Hepatocyte (in vitro differentiated cells): Measurements from ENCODE around the gene HEPHL1. TPM values are rescaled to one million over a fixed set of nuclear protein-coding genes. Genes with fewer than 3 reads are reported as not detected.

ENCODE experiments used
- DNase-seq: peaks from one replicate; pipeline ENCODE4 v3.0.0-alpha.2; 2016; ENCODE audit warnings: low spot score
- H2AFZ ChIP-seq: fragments of 200-600 bp; sonication (generic); 2 replicates; pipeline ENCODE4 v1.6.0; 2016; ENCODE audit warnings: antibody characterized with exemption, mild to moderate bottlenecking
- H3K27ac ChIP-seq: fragments of 200-600 bp; sonication (generic); 2 replicates; pipeline ENCODE4 v1.5.1; 2016; ENCODE audit warnings: mild to moderate bottlenecking
- H3K27me3 ChIP-seq: fragments of 200-600 bp; sonication (generic); 2 replicates; pipeline ENCODE4 v1.6.1; 2016
- H3K36me3 ChIP-seq: fragments of 200-600 bp; sonication (generic); replicated peaks from 2 replicates; pipeline ENCODE4 v1.5.1; 2016; ENCODE audit warnings: low read depth; ENCODE audit not compliant: insufficient read depth
- H3K4me1 ChIP-seq: fragments of 200-600 bp; sonication (generic); 2 replicates; pipeline ENCODE4 v1.5.1; 2016; ENCODE audit warnings: mild to moderate bottlenecking, moderate library complexity; ENCODE audit not compliant: insufficient read depth
- H3K4me2 ChIP-seq: fragments of 200-600 bp; sonication (generic); 2 replicates; pipeline ENCODE4 v1.6.0; 2016
- H3K4me3 ChIP-seq: fragments of 200-600 bp; sonication (generic); 2 replicates; pipeline ENCODE4 v1.5.1; 2016; ENCODE audit warnings: mild to moderate bottlenecking
- H3K79me2 ChIP-seq: fragments of 200-600 bp; sonication (generic); 2 replicates; pipeline ENCODE4 v1.6.0; 2017; ENCODE audit warnings: mild to moderate bottlenecking
- H3K9me2 ChIP-seq: fragments of 200-600 bp; sonication (generic); replicated peaks from 2 replicates; pipeline ENCODE4 v1.6.0; 2017; ENCODE audit warnings: mild to moderate bottlenecking; ENCODE audit not compliant: insufficient read depth
- H3K9me3 ChIP-seq: fragments of 200-600 bp; sonication (generic); 2 replicates; pipeline ENCODE4 v1.5.1; 2016; ENCODE audit warnings: low read depth, mild to moderate bottlenecking
- H4K20me1 ChIP-seq: fragments of 200-600 bp; sonication (generic); 2 replicates; pipeline ENCODE4 v1.6.0; 2016; ENCODE audit warnings: mild to moderate bottlenecking; ENCODE audit not compliant: insufficient read depth, poor library complexity, severe bottlenecking
- EZH2 ChIP-seq: fragments of 200-600 bp; sonication (generic); IDR thresholded peaks from 2 replicates; pipeline ENCODE4 v1.6.1; 2016; ENCODE audit warnings: antibody characterized with exemption, mild to moderate bottlenecking, borderline replicate concordance
- EZH2phosphoT487 ChIP-seq: fragments of 200-600 bp; sonication (generic); IDR thresholded peaks from one replicate; pipeline ENCODE4 v1.6.1; 2018; ENCODE audit warnings: antibody characterized with exemption, mild to moderate bottlenecking, low read depth, moderate library complexity; ENCODE audit not compliant: unreplicated experiment, severe bottlenecking
- WGBS: methylation state at CpG from one replicate; pipeline ENCODE4 v1.1.6; 2016; ENCODE audit warnings: low lambda C conversion rate; ENCODE audit errors: missing lambda C conversion rate; 5-methylcytosine and 5-hydroxymethylcytosine counted together
- polyA plus RNA-seq: library from polyadenylated mRNA; unstranded; fragments of >200 nt; fragmentation: Nextera tagmentation; extraction: Ambion mirVana; gene quantifications from 2 replicates; pipeline ENCODE4 v1.2.1, GENCODE V29; 2016
- total RNA-seq: library from RNA; depleted of rRNA; stranded (reverse); fragments of >200 nt; gene quantifications from 2 replicates; pipeline ENCODE4 v1.2.3, GENCODE V29; 2014
- TF ChIP-seq, protein P1 (sequence below): fragments of 200-600 bp; sonication (generic); IDR thresholded peaks from 2 replicates; pipeline ENCODE4 v1.5.1; 2016; ENCODE audit warnings: antibody characterized with exemption, mild to moderate bottlenecking; ENCODE audit not compliant: poor library complexity

HEPHL1 gene
- total and polyA plus RNA-seq, 2 experiments from 2014 or later: 0.07 to 0.17 TPM

DNA sequence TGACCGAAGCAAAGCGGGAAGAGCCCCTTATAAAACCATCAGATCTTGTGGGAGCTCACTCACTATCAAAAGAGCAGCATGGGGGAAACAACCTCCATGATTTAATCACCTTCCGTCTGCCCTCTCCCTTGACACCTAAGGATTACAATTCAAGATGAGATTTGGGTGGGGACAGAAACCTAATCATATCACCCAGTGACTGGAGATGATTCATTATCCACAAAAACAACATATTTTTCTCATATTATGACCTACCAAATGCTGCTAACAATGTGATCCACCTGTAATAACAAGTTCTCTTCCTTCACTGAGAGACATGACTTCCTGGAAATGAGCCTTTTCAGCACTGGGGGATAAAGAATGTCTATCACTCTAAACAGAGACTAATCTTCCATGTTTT lies 23.4 kb upstream of the HEPHL1 start:
- Histone ChIP-seq H3K36me3 (no peaks in the 10 kb centered on the region), H4K20me1 (no peaks in the 10 kb centered on the region), H3K9me2 (no peaks in the 10 kb centered on the region), H3K4me2 (no peak overlapping the region), H3K4me3 (no peak overlapping the region), H3K27me3 (no peaks in the 10 kb centered on the region), H3K4me1 (no peaks in the 10 kb centered on the region), H3K27ac (no peak overlapping the region), H3K79me2 (no peaks in the 10 kb centered on the region), H2AFZ (no peak overlapping the region), H3K9me3 (no peaks in the 10 kb centered on the region)
- 93% methylated on average over 3 of the region's 3 CpGs for whole genome bisulfite sequencing
- no peak for DNase-seq
- TF ChIP-seq, protein P1, sequence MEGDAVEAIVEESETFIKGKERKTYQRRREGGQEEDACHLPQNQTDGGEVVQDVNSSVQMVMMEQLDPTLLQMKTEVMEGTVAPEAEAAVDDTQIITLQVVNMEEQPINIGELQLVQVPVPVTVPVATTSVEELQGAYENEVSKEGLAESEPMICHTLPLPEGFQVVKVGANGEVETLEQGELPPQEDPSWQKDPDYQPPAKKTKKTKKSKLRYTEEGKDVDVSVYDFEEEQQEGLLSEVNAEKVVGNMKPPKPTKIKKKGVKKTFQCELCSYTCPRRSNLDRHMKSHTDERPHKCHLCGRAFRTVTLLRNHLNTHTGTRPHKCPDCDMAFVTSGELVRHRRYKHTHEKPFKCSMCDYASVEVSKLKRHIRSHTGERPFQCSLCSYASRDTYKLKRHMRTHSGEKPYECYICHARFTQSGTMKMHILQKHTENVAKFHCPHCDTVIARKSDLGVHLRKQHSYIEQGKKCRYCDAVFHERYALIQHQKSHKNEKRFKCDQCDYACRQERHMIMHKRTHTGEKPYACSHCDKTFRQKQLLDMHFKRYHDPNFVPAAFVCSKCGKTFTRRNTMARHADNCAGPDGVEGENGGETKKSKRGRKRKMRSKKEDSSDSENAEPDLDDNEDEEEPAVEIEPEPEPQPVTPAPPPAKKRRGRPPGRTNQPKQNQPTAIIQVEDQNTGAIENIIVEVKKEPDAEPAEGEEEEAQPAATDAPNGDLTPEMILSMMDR: no peak
- TF ChIP-seq EZH2phosphoT487 (no peak), EZH2 (no peak)

DNA sequence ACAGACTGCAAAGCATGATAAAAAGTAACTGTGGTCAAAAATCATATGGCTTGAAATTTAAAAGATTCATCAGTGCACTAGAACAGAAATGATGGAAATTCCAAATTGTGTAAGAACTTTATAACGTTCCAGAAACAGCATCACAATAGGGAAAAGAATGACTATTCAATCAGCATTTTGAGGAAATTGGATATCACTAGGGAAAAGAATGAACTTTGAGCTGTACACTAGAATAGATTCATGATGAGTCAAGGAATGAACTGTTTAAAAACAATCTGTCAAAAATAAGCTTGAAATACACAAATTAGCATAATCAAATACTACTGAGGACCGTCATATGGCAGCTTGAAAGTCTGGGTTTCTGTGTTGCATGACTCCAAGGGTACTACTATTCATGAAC lies 20.5 kb upstream of the HEPHL1 start:
- 78% methylated on average over 2 of the region's 2 CpGs for WGBS
- no peaks in the 10 kb centered on the region for H3K9me2 ChIP-seq
- no peaks in the 10 kb centered on the region for H3K79me2 ChIP-seq
- no peak overlapping the region for H3K27ac ChIP-seq
- H3K27me3 ChIP-seq: no peaks in the 10 kb centered on the region
- TF ChIP-seq, protein P1: no peak
- H3K36me3 ChIP-seq: no peaks in the 10 kb centered on the region
- DNase-seq: no peak
- no peaks in the 10 kb centered on the region for H4K20me1 ChIP-seq
- no peak overlapping the region for H2AFZ ChIP-seq
- no peaks in the 10 kb centered on the region for H3K9me3 ChIP-seq
- no peaks in the 10 kb centered on the region for H3K4me1 ChIP-seq
- no peak overlapping the region for H3K4me3 ChIP-seq
- H3K4me2 ChIP-seq: no peak overlapping the region

DNA sequence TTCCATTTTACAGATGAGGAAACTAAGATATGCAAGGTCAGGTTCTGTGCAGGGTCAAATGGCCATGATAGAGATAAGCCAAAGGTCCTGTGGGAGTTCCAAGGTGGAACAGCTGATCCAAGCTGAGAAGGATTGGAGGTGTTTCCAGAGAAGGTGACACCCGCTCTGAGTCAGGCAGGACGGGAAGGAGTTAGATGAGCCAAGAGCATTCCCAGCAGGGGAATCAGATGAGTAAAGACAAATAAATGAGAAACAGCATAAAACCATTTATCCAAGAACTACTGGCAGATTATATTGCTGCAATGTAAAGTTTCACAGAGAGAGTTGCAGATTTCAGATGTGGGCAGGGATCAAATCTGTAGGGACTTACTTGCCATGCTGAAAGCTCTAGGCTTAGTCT lies 18.9 kb upstream of the HEPHL1 start:
- 87% methylated on average over 2 of the region's 2 CpGs for whole genome bisulfite sequencing
- no peaks in the 10 kb centered on the region for H3K27me3 ChIP-seq
- no peaks in the 10 kb centered on the region for H3K36me3 ChIP-seq
- no peak overlapping the region for H3K4me3 ChIP-seq
- H3K9me3 ChIP-seq: no peaks in the 10 kb centered on the region
- no peaks in the 10 kb centered on the region for H3K9me2 ChIP-seq
- TF ChIP-seq, protein P1: no peak
- TF ChIP-seq EZH2phosphoT487 (no peak), EZH2 (no peak)
- DNase-seq: no peak
- no peak overlapping the region for H3K4me2 ChIP-seq
- no peak overlapping the region for H2AFZ ChIP-seq
- H3K4me1 ChIP-seq: no peaks in the 10 kb centered on the region
- H4K20me1 ChIP-seq: no peaks in the 10 kb centered on the region
- no peak overlapping the region for H3K27ac ChIP-seq
- H3K79me2 ChIP-seq: no peaks in the 10 kb centered on the region

DNA sequence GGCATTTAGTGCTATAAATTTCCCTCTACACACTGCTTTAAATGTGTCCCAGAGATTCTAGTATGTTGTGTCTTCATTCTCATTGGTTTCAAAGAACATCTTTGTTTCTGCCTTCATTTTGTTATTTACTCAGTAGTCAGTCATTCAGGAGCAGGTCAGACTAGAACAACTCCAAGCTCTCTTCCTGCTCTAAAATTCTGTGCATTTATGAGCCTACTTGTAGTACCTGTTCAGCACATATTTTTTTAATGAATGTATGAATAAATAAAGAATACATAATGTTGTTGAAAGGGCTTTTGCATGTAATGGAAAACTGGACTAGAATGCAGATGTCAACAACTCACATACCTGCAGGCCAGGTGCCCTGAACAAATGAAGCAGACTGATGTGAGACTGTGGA lies 13.7 kb upstream of the HEPHL1 start:
- no peaks in the 10 kb centered on the region for H3K4me1 ChIP-seq
- H3K9me2 ChIP-seq: no peaks in the 10 kb centered on the region
- no peak overlapping the region for H2AFZ ChIP-seq
- no peaks in the 10 kb centered on the region for H3K9me3 ChIP-seq
- no peak for DNase-seq
- no peaks in the 10 kb centered on the region for H3K36me3 ChIP-seq
- no peaks in the 10 kb centered on the region for H3K27me3 ChIP-seq
- H3K4me2 ChIP-seq: no peak overlapping the region
- TF ChIP-seq EZH2phosphoT487 (no peak), EZH2 (no peak)
- TF ChIP-seq, protein P1: no peak
- H3K79me2 ChIP-seq: no peaks in the 10 kb centered on the region
- no peak overlapping the region for H3K4me3 ChIP-seq
- H4K20me1 ChIP-seq: no peaks in the 10 kb centered on the region
- H3K27ac ChIP-seq: no peak overlapping the region
